Activated CD8-positive, alpha-beta T cell treated with anti-CD3 and anti-CD28 coated beads for 36 hours (primary cell): ENCODE results near the gene LRRC45. TPM values are rescaled to one million over a fixed set of nuclear protein-coding genes. Genes with fewer than 3 reads are reported as not detected.
A peak's percentile ranks its signal among the peaks of the same experiment; 100 is the strongest.
"Not testable (repeated sequence)": the region's sequence is repeated elsewhere in the genome, so short reads cannot be mapped to it uniquely, and the experiment has no call there.

ENCODE experiments used
- ATAC-seq: fragments of 200-7000 bp; cut with Tn5 transposase; one replicate; pipeline ENCODE4 v1.10.0; 2021; ENCODE audit warnings: mild to moderate bottlenecking, moderate library complexity
- CTCF ChIA-PET: fragments of 350-600 bp; sonication (Branson Sonifier 250); formaldehyde crosslinking; loops from one replicate; lab custom pipeline; 2021; ENCODE audit warnings: antibody characterized with exemption; lab: Charles Lee
- POLR2A ChIA-PET: fragments of 350-600 bp; sonication (Branson Sonifier 250); formaldehyde crosslinking; loops from one replicate; lab custom pipeline; 2021; ENCODE audit warnings: antibody characterized with exemption; lab: Charles Lee
- DNase-seq: peaks from one replicate; pipeline ENCODE4 v3.0.0-alpha.2; 2020
- H3K27ac Mint-ChIP-seq: one replicate; pipeline ENCODE4 v1.8.0; 2021; ENCODE audit warnings: mild to moderate bottlenecking, mixed read lengths
- H3K27me3 Mint-ChIP-seq: one replicate; pipeline ENCODE4 v1.8.0; 2021; ENCODE audit warnings: mixed read lengths
- H3K36me3 Mint-ChIP-seq: one replicate; pipeline ENCODE4 v1.8.0; 2021; ENCODE audit warnings: low read depth, mixed read lengths
- H3K4me1 Mint-ChIP-seq: one replicate; pipeline ENCODE4 v1.8.0; 2021; ENCODE audit warnings: low read depth, mixed read lengths
- H3K4me3 Mint-ChIP-seq: one replicate; pipeline ENCODE4 v1.8.0; 2021; ENCODE audit warnings: mild to moderate bottlenecking, moderate library complexity, mixed read lengths
- H3K9me3 Mint-ChIP-seq: one replicate; pipeline ENCODE4 v1.8.0; 2021; ENCODE audit warnings: mixed read lengths
- CTCF ChIP-seq: fragments of 200-600 bp; IDR thresholded peaks from one replicate; pipeline ENCODE4 v1.8.0; 2022; ENCODE audit warnings: antibody characterized with exemption, mild to moderate bottlenecking
- intact Hi-C: fragments of 100-400 bp; cut with micrococcal nuclease; formaldehyde crosslinking; loops from one replicate; pipeline ENCODE4 v1.10.0; 2022
- total RNA-seq, 2 experiments: library from RNA; stranded (reverse); gene quantifications; one replicate each; pipeline ENCODE4 v1.2.3, GENCODE V29; 2021

LRRC45 gene
- total RNA-seq, 2 experiments from 2014 or later: 12.9 TPM

GRCh38 chr17:81978524-81979298, 44.4 kb upstream of the LRRC45 start:
- ChIA-PET POLR2A (interaction anchor here (0.5 to 1.2 kb wide), 6 partner anchors 12 to 314 kb away, joined by 3 to 5 read pairs (median 4); no protein-coding TSS in a partner anchor), CTCF (interaction anchor here (1.2 to 2.1 kb wide), 2 partner anchors 19 to 42 kb away, joined by 4 to 13 read pairs; no protein-coding TSS in a partner anchor)
- TF ChIP-seq CTCF: no peak
- intact Hi-C loops: no loop called here
- peak overlapping the region; percentile 72 for H3K4me3 Mint-ChIP-seq
- H3K36me3 Mint-ChIP-seq: peaks cover 8% of the 10 kb centered on the region
- H3K4me1 Mint-ChIP-seq: peaks cover 20% of the 10 kb centered on the region
- DNase-seq (no peak), ATAC-seq (no peak)
- H3K27me3 Mint-ChIP-seq: no peaks in the 10 kb centered on the region
- peaks cover 1% of the 10 kb centered on the region for H3K9me3 Mint-ChIP-seq
- no peak overlapping the region for H3K27ac Mint-ChIP-seq

GRCh38 chr17:81980122-81980521, 43.0 kb upstream of the LRRC45 start:
- Mint-ChIP-seq H3K36me3 (peaks cover 11% of the 10 kb centered on the region), H3K27me3 (no peaks in the 10 kb centered on the region), H3K9me3 (no peaks in the 10 kb centered on the region), H3K4me1 (peaks cover 22% of the 10 kb centered on the region), H3K27ac (no peak overlapping the region), H3K4me3 (no peak overlapping the region)
- ChIA-PET CTCF (interaction anchor here (1.0 to 2.1 kb wide), 5 partner anchors 21 to 50 kb away, joined by 3 to 13 read pairs (median 3); no protein-coding TSS in a partner anchor), POLR2A (interaction anchor here (0.6 to 1.4 kb wide), 2 partner anchors 13 to 296 kb away, joined by 3 to 5 read pairs; no protein-coding TSS in a partner anchor)
- intact Hi-C loops: no loop called here
- no peak for TF ChIP-seq CTCF
- ATAC-seq (no peak), DNase-seq (no peak)

- Mint-ChIP-seq H3K27me3 (no peaks in the 10 kb centered on the region), H3K36me3 (peaks cover 13% of the 10 kb centered on the region), H3K4me3 (no peak overlapping the region), H3K4me1 (peaks cover 22% of the 10 kb centered on the region), H3K27ac (no peak overlapping the region), H3K9me3 (no peaks in the 10 kb centered on the region)
- ChIA-PET POLR2A (interaction anchor here (1.4 kb wide), 1 partner anchor 13 kb away, joined by 5 read pairs; no protein-coding TSS in a partner anchor), CTCF (interaction anchor here (1.0 to 2.0 kb wide), 4 partner anchors 21 to 50 kb away, joined by 3 to 6 read pairs (median 3); no protein-coding TSS in a partner anchor)
- DNase-seq (no peak), ATAC-seq (no peak)
- no peak for TF ChIP-seq CTCF
- intact Hi-C loops: no loop called here
Measured at GRCh38 chr17:81980707-81981343, 42.3 kb upstream of the LRRC45 start.

- ChIA-PET POLR2A (interaction anchor here (1.8 kb wide), 1 partner anchor 49 kb away, joined by 5 read pairs; no protein-coding TSS in a partner anchor), CTCF (interaction anchor here (0.8 to 2.0 kb wide), 4 partner anchors 22 to 49 kb away, joined by 3 to 6 read pairs (median 3); no protein-coding TSS in a partner anchor)
- peaks cover 13% of the 10 kb centered on the region for H3K36me3 Mint-ChIP-seq
- H3K27me3 Mint-ChIP-seq, H3K27ac Mint-ChIP-seq, intact Hi-C loops, H3K9me3 Mint-ChIP-seq, H3K4me3 Mint-ChIP-seq, DNase-seq, ATAC-seq: not testable (repeated sequence)
- peaks cover 16% of the 10 kb centered on the region for H3K4me1 Mint-ChIP-seq
Measured at GRCh38 chr17:81981511-81981910, 41.6 kb upstream of the LRRC45 start.

GRCh38 chr17:81983011-81983638, 40.0 kb upstream of the LRRC45 start:
- Mint-ChIP-seq H3K4me1 (peaks cover 16% of the 10 kb centered on the region), H3K36me3 (peaks cover 13% of the 10 kb centered on the region), H3K4me3 (no peak overlapping the region), H3K27ac (no peak overlapping the region), H3K9me3 (no peaks in the 10 kb centered on the region), H3K27me3 (no peaks in the 10 kb centered on the region)
- ATAC-seq (no peak), DNase-seq (no peak)
- TF ChIP-seq CTCF: no peak
- ChIA-PET CTCF (no interaction called here), POLR2A (interaction anchor here (0.7 to 1.8 kb wide), 2 partner anchors 47 to 1216 kb away, joined by 3 to 5 read pairs; no protein-coding TSS in a partner anchor)
- intact Hi-C loops: no loop called here
